ENCODE data around the gene DRD4. TPM values are rescaled to one million over a fixed set of nuclear protein-coding genes. Genes with fewer than 3 reads are reported as not detected.

DRD4 gene
- total RNA-seq, 4 donors from 2014 or later = 0.88 to 0.89 TPM; not detected in 2

DNA sequence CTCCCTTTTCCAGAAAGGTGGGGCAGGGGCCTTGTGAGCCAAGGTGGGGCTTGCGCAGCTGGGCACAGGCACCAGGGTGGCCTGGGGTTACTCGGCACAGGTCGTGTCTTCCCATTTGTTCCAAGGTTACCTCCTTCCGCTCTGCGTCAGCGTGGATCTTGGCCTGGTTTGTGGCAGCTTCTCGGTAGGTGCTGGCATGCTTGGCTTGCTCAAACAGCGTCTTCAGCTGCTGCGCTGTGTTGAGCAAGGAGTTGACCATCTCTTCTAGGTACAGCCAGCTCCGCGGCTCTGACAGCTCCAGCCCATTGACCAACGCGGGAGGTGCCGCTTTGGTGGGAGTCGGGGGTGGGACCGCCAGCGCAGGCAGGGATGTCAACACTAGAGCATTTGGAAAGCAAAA is 37.3 kb downstream of the DRD4 start:
- Histone ChIP-seq H3K4me3 (replicated peaks in 1 of 3) (no peak overlapping the region), H3K4me1 (peaks cover 0 to 3% of the 10 kb centered on the region in 2 donors), H3K27me3 (no peaks in the 10 kb centered on the region), H3K9me3 (no peaks in the 10 kb centered on the region), H3K27ac (no peak overlapping the region), H3K36me3 (peaks cover 23 to 24% of the 10 kb centered on the region in 2 donors)
- TF ChIP-seq POLR2A (IDR thresholded peaks at IDR 0.05) = no peak
- TF ChIP-seq, protein P1, sequence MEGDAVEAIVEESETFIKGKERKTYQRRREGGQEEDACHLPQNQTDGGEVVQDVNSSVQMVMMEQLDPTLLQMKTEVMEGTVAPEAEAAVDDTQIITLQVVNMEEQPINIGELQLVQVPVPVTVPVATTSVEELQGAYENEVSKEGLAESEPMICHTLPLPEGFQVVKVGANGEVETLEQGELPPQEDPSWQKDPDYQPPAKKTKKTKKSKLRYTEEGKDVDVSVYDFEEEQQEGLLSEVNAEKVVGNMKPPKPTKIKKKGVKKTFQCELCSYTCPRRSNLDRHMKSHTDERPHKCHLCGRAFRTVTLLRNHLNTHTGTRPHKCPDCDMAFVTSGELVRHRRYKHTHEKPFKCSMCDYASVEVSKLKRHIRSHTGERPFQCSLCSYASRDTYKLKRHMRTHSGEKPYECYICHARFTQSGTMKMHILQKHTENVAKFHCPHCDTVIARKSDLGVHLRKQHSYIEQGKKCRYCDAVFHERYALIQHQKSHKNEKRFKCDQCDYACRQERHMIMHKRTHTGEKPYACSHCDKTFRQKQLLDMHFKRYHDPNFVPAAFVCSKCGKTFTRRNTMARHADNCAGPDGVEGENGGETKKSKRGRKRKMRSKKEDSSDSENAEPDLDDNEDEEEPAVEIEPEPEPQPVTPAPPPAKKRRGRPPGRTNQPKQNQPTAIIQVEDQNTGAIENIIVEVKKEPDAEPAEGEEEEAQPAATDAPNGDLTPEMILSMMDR (IDR thresholded peaks at IDR 0.05) = no peak
- no peak for DNase-seq
- 95% methylated on average over 17 of the region's 17 CpGs for WGBS, 2 donors
- intact Hi-C loops (cut with DNase I) = no loop called here

DNA sequence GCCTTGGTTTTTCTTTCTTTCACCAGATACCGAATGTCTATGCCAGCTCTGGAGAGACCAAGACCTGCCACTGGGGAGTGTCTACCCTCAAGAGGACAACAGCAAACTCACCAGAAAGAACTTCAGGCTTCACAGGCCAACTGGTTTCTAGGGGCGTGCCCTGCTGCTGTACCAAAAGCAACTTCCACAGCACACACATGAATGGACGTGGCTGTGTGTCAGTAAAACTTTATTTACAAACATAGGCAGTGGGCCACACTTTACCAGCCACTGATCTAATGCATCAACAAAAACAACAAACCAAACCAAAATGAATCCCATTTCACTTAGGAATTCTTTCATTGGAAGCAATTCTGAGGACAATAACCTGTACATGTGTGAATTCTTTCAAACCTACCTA is 41.2 kb downstream of the DRD4 start:
- H3K36me3 ChIP-seq = peaks cover 26 to 28% of the 10 kb centered on the region in 2 donors
- WGBS, 2 donors = 92 to 97% methylated on average over 3 of the region's 3 CpGs
- intact Hi-C loops (cut with DNase I) = no loop called here

DNA sequence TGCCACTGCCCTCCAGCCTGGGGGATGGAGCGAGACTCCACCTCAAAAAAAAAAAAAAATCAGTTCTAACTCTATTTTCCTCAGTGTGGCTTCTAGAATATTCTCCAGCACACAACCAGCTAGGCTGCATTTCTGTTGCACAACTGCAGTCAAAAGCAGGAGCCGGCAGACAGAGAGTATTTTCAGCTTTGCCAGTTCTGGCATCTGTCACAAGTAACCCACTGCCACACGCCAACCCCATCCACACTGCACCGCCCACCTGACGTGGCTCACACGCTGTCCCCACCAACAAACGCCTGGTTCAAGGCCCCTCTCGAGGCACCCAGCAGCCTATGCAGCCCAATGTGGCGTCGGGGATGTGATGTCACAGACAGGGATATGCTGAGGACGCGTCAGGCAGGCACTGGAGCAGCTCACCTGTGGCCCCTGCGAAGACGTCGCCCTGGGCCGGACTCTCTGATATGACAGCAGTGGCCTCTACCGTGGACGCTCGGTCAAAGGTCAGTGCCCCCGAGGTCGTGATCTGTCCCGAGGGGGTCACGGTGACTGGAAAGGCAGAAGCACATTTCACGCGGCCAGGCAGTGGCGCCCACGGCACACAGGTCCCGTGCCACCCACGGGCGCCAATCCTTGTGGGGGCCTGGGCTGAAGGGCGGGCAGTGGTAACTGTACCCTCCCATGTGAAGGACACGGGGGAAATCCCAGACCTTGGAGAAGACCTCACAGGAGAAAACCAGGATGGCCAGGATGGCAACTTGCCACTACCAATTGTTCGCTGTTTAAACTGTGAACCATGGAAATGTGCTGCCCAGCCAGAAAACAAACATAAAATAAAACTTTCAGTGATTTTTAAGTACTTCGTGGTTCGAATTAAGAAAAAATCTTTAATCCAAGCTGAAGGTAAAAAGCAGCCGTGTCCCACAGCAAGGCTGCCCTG is 42.5 kb downstream of the DRD4 start:
- TF ChIP-seq, protein P1 (IDR thresholded peaks at IDR 0.05) = no peak
- no peak for TF ChIP-seq POLR2A (IDR thresholded peaks at IDR 0.05)
- intact Hi-C loops (cut with DNase I) = no loop called here
- no peaks in the 10 kb centered on the region for H3K9me3 ChIP-seq
- H3K27ac ChIP-seq = no peak overlapping the region
- H3K4me1 ChIP-seq = no peaks in the 10 kb centered on the region
- no peaks in the 10 kb centered on the region for H3K27me3 ChIP-seq
- DNase-seq = no peak
- H3K36me3 ChIP-seq = peaks cover 16 to 32% of the 10 kb centered on the region in 2 donors
- 94 to 96% methylated on average over 27 to 28 of the region's 36 CpGs for WGBS, 2 donors
- H3K4me3 ChIP-seq (replicated peaks in 1 of 3) = no peak overlapping the region

More for the DNA sequence above, 41.2 kb downstream of the DRD4 start:
- H3K27me3 ChIP-seq = no peaks in the 10 kb centered on the region
- no peaks in the 10 kb centered on the region for H3K9me3 ChIP-seq
- DNase-seq = no peak
- H3K27ac ChIP-seq = no peak overlapping the region
- TF ChIP-seq, protein P1 (IDR thresholded peaks at IDR 0.05) = no peak
- no peak for TF ChIP-seq POLR2A (IDR thresholded peaks at IDR 0.05)
- no peaks in the 10 kb centered on the region for H3K4me1 ChIP-seq
- no peak overlapping the region for H3K4me3 ChIP-seq (replicated peaks in 1 of 3)

DNA sequence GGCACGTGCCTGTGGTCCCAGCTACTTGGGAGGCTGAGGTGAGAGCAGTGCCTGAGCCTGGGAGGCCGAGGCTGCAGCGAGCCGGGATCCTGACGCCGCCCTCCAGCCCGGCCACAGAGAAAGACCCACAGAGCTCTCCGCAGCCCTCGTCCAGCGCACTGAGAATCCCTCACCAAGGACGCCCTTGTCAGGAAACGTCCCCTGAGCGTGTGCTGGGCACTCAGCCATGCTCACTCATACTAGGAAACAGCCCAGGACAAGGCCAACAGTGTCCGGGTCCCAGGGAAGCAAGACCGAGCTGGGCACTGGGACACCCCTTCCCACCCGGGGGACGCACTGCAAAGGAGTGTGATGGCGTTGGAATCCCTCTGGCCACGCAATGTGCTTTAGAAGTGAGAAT is 43.4 kb downstream of the DRD4 start:
- no peak for DNase-seq
- Histone ChIP-seq H3K27ac (no peak overlapping the region), H3K4me3 (replicated peaks in 1 of 3) (no peak overlapping the region), H3K4me1 (no peaks in the 10 kb centered on the region), H3K36me3 (peaks cover 15 to 39% of the 10 kb centered on the region in 2 donors), H3K27me3 (no peaks in the 10 kb centered on the region), H3K9me3 (no peaks in the 10 kb centered on the region)
- intact Hi-C loops (cut with DNase I) = no loop called here
- TF ChIP-seq, protein P1 (IDR thresholded peaks at IDR 0.05) = no peak
- TF ChIP-seq POLR2A (IDR thresholded peaks at IDR 0.05) = no peak
- WGBS, 2 donors = 79 to 87% methylated on average over 4 to 9 of the region's 19 CpGs

DNA sequence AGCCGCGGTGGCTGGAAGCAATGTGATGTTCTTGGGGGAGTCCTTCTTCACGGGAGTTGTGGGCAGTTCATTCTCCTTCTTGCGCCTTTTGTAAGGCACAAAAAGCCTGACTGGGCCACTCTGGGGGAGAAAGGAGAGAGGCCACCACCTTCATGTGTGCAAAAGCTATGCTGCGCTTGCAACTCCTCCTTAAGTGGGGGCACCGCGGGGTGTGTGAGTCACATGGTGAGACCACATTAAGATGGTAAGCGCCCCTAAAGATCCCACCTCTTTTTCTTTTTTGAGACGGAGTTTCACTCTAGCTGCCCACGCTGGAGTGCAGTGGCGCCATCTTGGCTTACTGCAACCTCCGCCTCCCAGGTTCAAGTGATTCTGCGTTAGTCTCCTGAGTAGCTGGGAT is 43.9 kb downstream of the DRD4 start:
- no peak for DNase-seq
- Histone ChIP-seq H3K27ac (no peak overlapping the region), H3K4me1 (no peaks in the 10 kb centered on the region), H3K9me3 (no peaks in the 10 kb centered on the region), H3K4me3 (replicated peaks in 1 of 3) (no peak overlapping the region), H3K36me3 (peaks cover 15 to 43% of the 10 kb centered on the region in 2 donors), H3K27me3 (no peaks in the 10 kb centered on the region)
- intact Hi-C loops (cut with DNase I) = no loop called here
- 92 to 93% methylated on average over 13 of the region's 13 CpGs for WGBS, 2 donors
- no peak for TF ChIP-seq POLR2A (IDR thresholded peaks at IDR 0.05)
- TF ChIP-seq, protein P1 (IDR thresholded peaks at IDR 0.05) = no peak

Data from thyroid gland (tissue), 4 donors.